H9 (cell line): ENCODE measurements around the gene NRG3. TPM values are rescaled to one million over a fixed set of nuclear protein-coding genes. Genes with fewer than 3 reads are reported as not detected.

ENCODE experiments used
- DNase-seq: peaks from one replicate; pipeline ENCODE4 v3.0.0-alpha.2; 2017
- H2AFZ ChIP-seq: one replicate; pipeline ENCODE4 v1.6.1; 2013; ENCODE audit warnings: mild to moderate bottlenecking, low read length, control low read depth, moderate library complexity
- H2AK5ac ChIP-seq: 2 replicates; pipeline ENCODE4 v1.6.1; 2013; ENCODE audit warnings: low read length, control low read depth, mixed read lengths; ENCODE audit not compliant: insufficient read length
- H2BK120ac ChIP-seq: one replicate; pipeline ENCODE4 v1.6.1; 2013; ENCODE audit warnings: low read depth, mild to moderate bottlenecking, low read length, control low read depth, inconsistent platforms; ENCODE audit not compliant: poor library complexity, severe bottlenecking
- H2BK12ac ChIP-seq: 2 replicates; pipeline ENCODE4 v1.6.1; 2013; ENCODE audit warnings: low read length, control low read depth, mixed read lengths, low read depth; ENCODE audit not compliant: insufficient read length
- H2BK15ac ChIP-seq: 2 replicates; pipeline ENCODE4 v1.6.1; 2013; ENCODE audit warnings: low read depth, low read length, control low read depth
- H2BK20ac ChIP-seq: one replicate; pipeline ENCODE4 v1.6.1; 2013; ENCODE audit warnings: low read depth, mild to moderate bottlenecking, low read length, control low read depth, inconsistent platforms; ENCODE audit not compliant: poor library complexity, severe bottlenecking
- H2BK5ac ChIP-seq: 2 replicates; pipeline ENCODE4 v1.6.1; 2013; ENCODE audit warnings: low read length, control low read depth, mixed read lengths; ENCODE audit not compliant: insufficient read length
- H3K14ac ChIP-seq: 2 replicates; pipeline ENCODE4 v1.6.1; 2013; ENCODE audit warnings: low read length, control low read depth; ENCODE audit not compliant: insufficient read depth
- H3K18ac ChIP-seq: 2 replicates; pipeline ENCODE4 v1.6.1; 2013; ENCODE audit warnings: low read depth, mild to moderate bottlenecking, mixed read lengths, low read length, control low read depth; ENCODE audit not compliant: insufficient read length
- H3K23ac ChIP-seq: 2 replicates; pipeline ENCODE4 v1.6.1; 2013; ENCODE audit warnings: low read length, control low read depth, mixed read lengths, low read depth; ENCODE audit not compliant: insufficient read length
- H3K23me2 ChIP-seq: 2 replicates; pipeline ENCODE4 v1.6.1; 2013; ENCODE audit warnings: low read depth, mild to moderate bottlenecking, mixed read lengths, low read length, control low read depth; ENCODE audit not compliant: insufficient read length, poor library complexity, severe bottlenecking
- H3K27ac ChIP-seq: 2 replicates; pipeline ENCODE4 v1.5.1; 2013; ENCODE audit warnings: low read length, control low read depth, mixed read lengths, low read depth; ENCODE audit not compliant: insufficient read length
- H3K27me3 ChIP-seq: 2 replicates; pipeline ENCODE4 v1.6.1; 2013; ENCODE audit warnings: low read length, control low read depth, inconsistent platforms; ENCODE audit not compliant: insufficient read depth
- H3K4ac ChIP-seq: 2 replicates; pipeline ENCODE4 v1.6.1; 2013; ENCODE audit warnings: low read depth, mild to moderate bottlenecking, control low read depth, inconsistent platforms, low read length, moderate library complexity
- H3K4me1 ChIP-seq: 2 replicates; pipeline ENCODE4 v1.6.1; 2013; ENCODE audit warnings: low read length, control low read depth, inconsistent platforms; ENCODE audit not compliant: insufficient read depth
- H3K4me2 ChIP-seq: 2 replicates; pipeline ENCODE4 v1.6.1; 2013; ENCODE audit warnings: low read length, control low read depth, mixed read lengths; ENCODE audit not compliant: insufficient read length, insufficient read depth
- H3K56ac ChIP-seq: 2 replicates; pipeline ENCODE4 v1.6.1; 2013; ENCODE audit warnings: low read depth, mild to moderate bottlenecking, mixed read lengths, low read length, control low read depth; ENCODE audit not compliant: insufficient read length
- H3K79me1 ChIP-seq: 2 replicates; pipeline ENCODE4 v1.6.1; 2013; ENCODE audit warnings: low read depth, mild to moderate bottlenecking, moderate library complexity, low read length, control low read depth, inconsistent platforms; ENCODE audit not compliant: insufficient read depth, poor library complexity, severe bottlenecking
- H3K79me2 ChIP-seq: 2 replicates; pipeline ENCODE4 v1.6.1; 2013; ENCODE audit warnings: low read length, control low read depth, inconsistent platforms; ENCODE audit not compliant: insufficient read depth
- H3K9ac ChIP-seq: 2 replicates; pipeline ENCODE4 v1.6.1; 2013; ENCODE audit warnings: low read length, control low read depth, mixed read lengths; ENCODE audit not compliant: insufficient read length; ENCODE audit errors: extremely low read depth
- H3K9me3 ChIP-seq: one replicate; pipeline ENCODE4 v1.6.1; 2013; ENCODE audit warnings: low read depth, low read length, inconsistent platforms; ENCODE audit not compliant: control insufficient read depth
- H3T11ph ChIP-seq: one replicate; pipeline ENCODE4 v1.6.1; 2013; ENCODE audit warnings: mild to moderate bottlenecking, low read length, control low read depth, inconsistent platforms
- H4K20me1 ChIP-seq: one replicate; pipeline ENCODE4 v1.6.1; 2013; ENCODE audit not compliant: control insufficient read depth, insufficient read length, insufficient read depth
- H4K5ac ChIP-seq: 2 replicates; pipeline ENCODE4 v1.6.1; 2013; ENCODE audit warnings: low read depth, mild to moderate bottlenecking, mixed read lengths, low read length, control low read depth; ENCODE audit not compliant: insufficient read length
- H4K8ac ChIP-seq: replicated peaks from 2 replicates; pipeline ENCODE4 v1.6.1; 2013; ENCODE audit warnings: low read length, control low read depth, mixed read lengths, low read depth; ENCODE audit not compliant: insufficient read length
- H4K91ac ChIP-seq: 2 replicates; pipeline ENCODE4 v1.6.1; 2013; ENCODE audit warnings: low read depth, mild to moderate bottlenecking, moderate library complexity, mixed read lengths, low read length, control low read depth; ENCODE audit not compliant: insufficient read length
- H3K27ac Mint-ChIP-seq, 3 experiments: 2 replicates in 2 of 3; 3 replicates in 1 of 3; pipeline ENCODE4 v1.8.0; 2020 to 2021; ENCODE audit warnings: mixed read lengths in 3 of 3, mild to moderate bottlenecking in 1 of 3, moderate library complexity in 1 of 3
- H3K27me3 Mint-ChIP-seq: 2 replicates; pipeline ENCODE4 v1.8.0; 2021; ENCODE audit warnings: low read depth, mild to moderate bottlenecking, moderate library complexity, mixed read lengths
- H3K36me3 Mint-ChIP-seq, 3 experiments: 2 replicates in 2 of 3; 3 replicates in 1 of 3; pipeline ENCODE4 v1.8.0; 2020 to 2021; ENCODE audit warnings: low read depth in 3 of 3, mixed read lengths in 3 of 3; ENCODE audit not compliant: insufficient read depth in 1 of 3
- H3K4me1 Mint-ChIP-seq, 2 experiments: 2 replicates each; pipeline ENCODE4 v1.8.0; 2020; ENCODE audit warnings: mixed read lengths in 2 of 2
- H3K4me3 Mint-ChIP-seq, 2 experiments: 2 replicates in 1 of 2; 3 replicates in 1 of 2; pipeline ENCODE4 v1.8.0; 2020 to 2021; ENCODE audit warnings: mild to moderate bottlenecking in 2 of 2, mixed read lengths in 2 of 2, moderate library complexity in 1 of 2
- H3K9me3 Mint-ChIP-seq, 2 experiments: 2 replicates in 1 of 2; 3 replicates in 1 of 2; pipeline ENCODE4 v1.8.0; 2020; ENCODE audit warnings: mild to moderate bottlenecking in 2 of 2, mixed read lengths in 2 of 2, moderate library complexity in 1 of 2
- CTCF ChIP-seq: fragments of 200-600 bp; sonication (generic); conservative IDR thresholded peaks from 3 replicates; pipeline ENCODE4 v1.8.0; 2021; ENCODE audit warnings: antibody characterized with exemption, mild to moderate bottlenecking
- WGBS: extraction: QIAGEN DNeasy Blood & Tissue Kit; methylation state at CpG from one replicate; pipeline ENCODE4 v1.1.7; 2013; ENCODE audit warnings: missing lambda C conversion rate, low lambda C conversion rate, mixed read lengths; ENCODE audit not compliant: insufficient read length; ENCODE audit errors: extremely low coverage; 5-methylcytosine and 5-hydroxymethylcytosine counted together
- total RNA-seq: library from RNA; stranded (reverse); gene quantifications from 2 replicates; pipeline ENCODE4 v1.2.1, GENCODE V29; 2021

Gene NRG3
- total RNA-seq, 1 experiment from 2014 or later, result 1.6 TPM

- no peaks in the 10 kb centered on the region for H4K20me1 ChIP-seq
These were observed 519.1 kb downstream of the NRG3 start for GRCh38 chr10:82394122-82394521.

More at GRCh38 chr10:82394122-82394521, 519.1 kb downstream of the NRG3 start:
- no peaks in the 10 kb centered on the region; the same call in 1 of the 2 replicates for H3K27me3 Mint-ChIP-seq
- Histone ChIP-seq H2BK12ac (no peak overlapping the region), H3K9me3 (no peaks in the 10 kb centered on the region), H3K9ac (no peak overlapping the region), H2BK5ac (no peak overlapping the region), H3K23me2 (no peaks in the 10 kb centered on the region), H4K5ac (no peak overlapping the region), H2AK5ac (no peak overlapping the region), H2AFZ (no peak overlapping the region), H3K79me2 (no peaks in the 10 kb centered on the region), H2BK120ac (no peak overlapping the region), H3K4ac (no peak overlapping the region), H3K23ac (no peak overlapping the region), H2BK15ac (no peak overlapping the region), H4K8ac (no peak overlapping the region), H4K91ac (no peak overlapping the region), H3K56ac (no peak overlapping the region), H3K14ac (no peak overlapping the region), H3T11ph (no peak overlapping the region), H3K27me3 (no peaks in the 10 kb centered on the region), H2BK20ac (no peak overlapping the region), H3K79me1 (no peaks in the 10 kb centered on the region), H3K4me1 (peaks cover 4% of the 10 kb centered on the region; the same call in 1 of the 2 replicates), H3K27ac (no peak overlapping the region), H3K4me2 (no peak overlapping the region), H3K18ac (no peak overlapping the region)
- TF ChIP-seq CTCF, result no peak
- H3K9me3 Mint-ChIP-seq, result no peaks in the 10 kb centered on the region
- H3K4me3 Mint-ChIP-seq, result no peak overlapping the region
- H3K36me3 Mint-ChIP-seq, result no peaks in the 10 kb centered on the region
- DNase-seq, result no peak
- H3K27ac Mint-ChIP-seq, result no peak overlapping the region; a peak in 2 of 7 replicates
- H3K4me1 Mint-ChIP-seq, result peaks cover 33 to 34% of the 10 kb centered on the region in 2 experiments
- no CpG with 5 or more reads among the region's 5 CpGs for WGBS
